SK-N-SH (cell line): ENCODE measurements around the gene SPA17. TPM values are rescaled to one million over a fixed set of nuclear protein-coding genes. Genes with fewer than 3 reads are reported as not detected.

Experiments
- CTCF ChIA-PET: fragments of 300-600, 350-600 bp; formaldehyde crosslinking; extraction: SDS; loops from one replicate; lab custom pipeline; 2021; lab: Yijun Ruan, JAX
- POLR2A ChIA-PET: fragments of 350-600 bp; sonication (Branson Sonifier 250); formaldehyde crosslinking; extraction: SDS; loops from one replicate; lab custom pipeline; 2020; ENCODE audit warnings: antibody characterized with exemption, inconsistent platforms; lab: Yijun Ruan, JAX
- DNase-seq: peaks from one replicate; pipeline ENCODE4 v3.0.0; 2012
- H2AFZ ChIP-seq: fragments of 200-600 bp; sonication (generic); 2 replicates; pipeline ENCODE4 v1.8.1; 2016; ENCODE audit warnings: antibody characterized with exemption, mild to moderate bottlenecking, low read depth
- H3F3A ChIP-seq: fragments of 200-600 bp; sonication (generic); replicated peaks from 2 replicates; pipeline ENCODE3; 2016; ENCODE audit warnings: antibody characterized with exemption, mild to moderate bottlenecking; ENCODE audit not compliant: insufficient read depth
- H3K27ac ChIP-seq, 2 experiments: fragments of 200-500 bp in 1 of 2; fragments of 200-600 bp in 1 of 2; sonication (Bioruptor generic) in 1 of 2; sonication (generic), shearing (Covaris generic) in 1 of 2; 2 replicates each; pipeline versions ENCODE4 v1.5.1 to v1.6.1; 2014 to 2016; ENCODE audit warnings: low read depth in 2 of 2, inconsistent platforms in 1 of 2, low read length in 1 of 2, mild to moderate bottlenecking in 1 of 2, mixed read lengths in 1 of 2
- H3K27me3 ChIP-seq: fragments of 200-600 bp; sonication (generic), shearing (Covaris generic); 2 replicates; pipeline ENCODE4 v1.6.1; 2016; ENCODE audit warnings: mixed run types; ENCODE audit not compliant: insufficient read depth
- H3K36me3 ChIP-seq, 2 experiments: fragments of 200-500 bp in 1 of 2; fragments of 200-600 bp in 1 of 2; sonication (Bioruptor generic) in 1 of 2; sonication (generic) in 1 of 2; replicated peaks in 1 of 2; 2 replicates each; pipeline versions ENCODE3 to v1.5.1; 2014 to 2016; ENCODE audit warnings: low read length in 1 of 2, mild to moderate bottlenecking in 1 of 2; ENCODE audit not compliant: insufficient read depth in 2 of 2, control insufficient read depth in 1 of 2
- H3K4me1 ChIP-seq, 2 experiments: fragments of 200-500 bp in 1 of 2; fragments of 200-600 bp in 1 of 2; sonication (Bioruptor generic) in 1 of 2; sonication (generic), shearing (Covaris generic) in 1 of 2; 2 replicates each; pipeline versions ENCODE4 v1.5.1 to v1.6.1; 2014 to 2016; ENCODE audit warnings: low read depth in 1 of 2, low read length in 1 of 2, mixed run types in 1 of 2; ENCODE audit not compliant: insufficient read depth in 2 of 2, control insufficient read depth in 1 of 2
- H3K4me2 ChIP-seq: fragments of 200-600 bp; sonication (generic), shearing (Covaris generic); 2 replicates; pipeline ENCODE4 v1.6.1; 2017; ENCODE audit warnings: mixed run types
- H3K4me3 ChIP-seq, 2 experiments: fragments of 200-500 bp in 1 of 2; fragments of 200-600 bp in 1 of 2; sonication (Bioruptor generic) in 1 of 2; sonication (generic), shearing (Covaris generic) in 1 of 2; 2 replicates each; pipeline versions ENCODE4 v1.5.1 to v1.8.1; 2014 to 2016; ENCODE audit warnings: low read depth in 2 of 2, inconsistent platforms in 1 of 2, low read length in 1 of 2, mild to moderate bottlenecking in 1 of 2, mixed read lengths in 1 of 2, moderate library complexity in 1 of 2
- H3K79me2 ChIP-seq: fragments of 200-600 bp; sonication (generic); 2 replicates; pipeline ENCODE4 v1.8.1; 2017; ENCODE audit warnings: mild to moderate bottlenecking; ENCODE audit not compliant: insufficient read depth
- H3K9ac ChIP-seq: fragments of 200-600 bp; sonication (generic); 2 replicates; pipeline ENCODE4 v1.6.1; 2017; ENCODE audit warnings: mixed run types
- H3K9me2 ChIP-seq: fragments of 200-600 bp; sonication (generic); 2 replicates; pipeline ENCODE4 v1.6.1; 2017; ENCODE audit warnings: mixed run types
- H3K9me3 ChIP-seq: fragments of 200-600 bp; sonication (generic); 2 replicates; pipeline ENCODE4 v1.6.1; 2017; ENCODE audit warnings: mixed run types, mild to moderate bottlenecking, moderate library complexity
- H4K20me1 ChIP-seq: fragments of 200-600 bp; sonication (generic); 2 replicates; pipeline ENCODE4 v1.6.1; 2017; ENCODE audit warnings: mild to moderate bottlenecking, mixed run types; ENCODE audit not compliant: insufficient read depth
- ELF1 ChIP-seq: IDR thresholded peaks from 2 replicates; pipeline ENCODE4 v1.4.0; 2012
- EP300 ChIP-seq, 2 experiments: IDR thresholded peaks; 2 replicates each; pipeline versions ENCODE4 v1.4.0 to v1.6.1; 2012; ENCODE audit warnings: borderline replicate concordance in 1 of 2, low read depth in 1 of 2, low read length in 1 of 2
- FOXJ3 ChIP-seq: sonication (generic); formaldehyde crosslinking; IDR thresholded peaks from 2 replicates; pipeline ENCODE4 v1.5.1; 2020; ENCODE audit warnings: mild to moderate bottlenecking, missing genetic modification reagents
- FOXM1 ChIP-seq: IDR thresholded peaks from 2 replicates; pipeline ENCODE4 v1.4.0; 2012; ENCODE audit warnings: low read depth, mild to moderate bottlenecking
- GABPA ChIP-seq: IDR thresholded peaks from 2 replicates; pipeline ENCODE4 v1.4.0; 2012; ENCODE audit warnings: low read depth, mild to moderate bottlenecking
- GATA2 ChIP-seq: sonication (generic); formaldehyde crosslinking; IDR thresholded peaks from 2 replicates; pipeline ENCODE4 v1.5.0; 2020; ENCODE audit warnings: mild to moderate bottlenecking, missing genetic modification reagents
- MXI1 ChIP-seq: IDR thresholded peaks from 2 replicates; pipeline ENCODE4 v1.6.1; 2012; ENCODE audit warnings: mild to moderate bottlenecking, low read depth, low read length, improper control_type of control experiment
- RAD21 ChIP-seq: IDR thresholded peaks from 2 replicates; pipeline ENCODE4 v1.6.1; 2012; ENCODE audit warnings: mild to moderate bottlenecking, low read length
- RCOR1 ChIP-seq: fragments of 150-350 bp; IDR thresholded peaks from 2 replicates; pipeline ENCODE4 v1.6.1; 2017; ENCODE audit warnings: antibody characterized with exemption, low read length
- TAF1 ChIP-seq: IDR thresholded peaks from 2 replicates; pipeline ENCODE4 v1.6.1; 2012; ENCODE audit warnings: low read depth, mild to moderate bottlenecking, low read length, moderate library complexity, borderline replicate concordance
- TCF12 ChIP-seq: IDR thresholded peaks from 2 replicates; pipeline ENCODE4 v1.4.0; 2012
- TEAD4 ChIP-seq: IDR thresholded peaks from 2 replicates; pipeline ENCODE4 v1.4.0; 2012; ENCODE audit warnings: mild to moderate bottlenecking, borderline replicate concordance; ENCODE audit not compliant: insufficient read depth
- YY1 ChIP-seq: IDR thresholded peaks from 2 replicates; pipeline ENCODE4 v1.4.0; 2012; ENCODE audit warnings: low read depth, mild to moderate bottlenecking
- WGBS: methylation state at CpG from one replicate; pipeline ENCODE4 v1.1.6; 2017; ENCODE audit warnings: low lambda C conversion rate; 5-methylcytosine and 5-hydroxymethylcytosine counted together
- polyA plus RNA-seq, 3 experiments: library from polyadenylated mRNA; depleted of rRNA; stranded (reverse); fragments of >200 nt; gene quantifications; 2 replicates each; pipeline ENCODE4 v1.2.3, GENCODE V29; 2012
- TF ChIP-seq, protein P1 (sequence below): fragments of 150-350 bp; IDR thresholded peaks from 2 replicates; pipeline ENCODE4 v1.6.1; 2017; ENCODE audit warnings: antibody characterized with exemption, low read length, low read depth, borderline replicate concordance
- TF ChIP-seq, protein P2 (sequence below): IDR thresholded peaks from 2 replicates; pipeline ENCODE4; 2012
- TF ChIP-seq, protein P3 (sequence below): IDR thresholded peaks from 2 replicates; pipeline ENCODE4 v1.6.1; 2012; ENCODE audit warnings: mild to moderate bottlenecking, low read depth, low read length, moderate library complexity
- TF ChIP-seq, protein P4 (sequence below): fragments of 200-600 bp; sonication (generic); IDR thresholded peaks from 2 replicates; pipeline ENCODE4 v1.6.1; 2017; ENCODE audit warnings: antibody characterized with exemption, mild to moderate bottlenecking, moderate library complexity
- TF ChIP-seq, protein P5 (sequence below): IDR thresholded peaks from 2 replicates; pipeline ENCODE4 v1.4.0; 2012; ENCODE audit warnings: low read depth
- TF ChIP-seq, protein P6 (sequence below): IDR thresholded peaks from 2 replicates; pipeline ENCODE4 v1.4.0; 2012; ENCODE audit warnings: low read depth, borderline replicate concordance

SPA17 gene
- polyA plus RNA-seq, 1 of the 3 experiments (the other 2 are of a cell fraction), result 7.7 TPM

DNA sequence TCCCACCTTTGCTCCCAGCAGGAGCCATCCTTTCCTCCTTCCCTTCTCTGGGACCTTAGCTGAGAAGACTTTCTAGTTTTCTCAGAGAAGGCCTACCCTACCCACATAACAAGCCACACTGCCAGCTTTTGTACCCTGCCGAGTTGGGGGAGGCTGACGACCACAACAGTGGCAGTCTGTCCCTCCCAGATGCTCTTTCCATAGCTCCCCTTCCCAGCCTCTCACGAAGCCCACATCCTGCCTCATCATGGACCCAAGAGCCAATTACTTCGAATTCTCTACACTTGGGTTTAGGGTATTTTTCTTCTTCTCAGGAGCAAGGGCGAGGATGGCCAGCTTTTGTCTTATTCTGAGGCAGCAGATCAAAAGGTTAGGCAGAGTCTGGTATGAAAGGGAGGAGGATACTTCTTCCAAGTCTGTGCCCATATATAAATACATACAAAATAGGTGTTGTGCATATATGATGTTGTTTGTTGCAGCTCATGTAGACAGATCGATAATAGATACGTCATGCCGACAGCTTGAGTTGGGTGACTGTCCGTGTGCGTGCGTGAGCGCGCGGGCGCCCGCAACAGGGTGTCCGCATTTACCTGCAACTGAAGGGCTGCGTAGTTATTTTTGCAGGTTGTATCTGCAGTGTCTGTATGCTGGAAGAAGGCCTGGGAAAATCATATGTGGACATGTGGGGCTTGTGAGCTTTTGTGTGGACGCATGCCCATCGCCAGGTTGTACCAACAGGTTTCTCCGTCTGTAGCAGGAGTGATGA is 65.2 kb downstream of the SPA17 start:
- Histone ChIP-seq H3K79me2 (no peaks in the 10 kb centered on the region), H3K4me1 (peaks cover 0 to 12% of the 10 kb centered on the region in 2 experiments; a peak in 2 of 4 replicates), H3K27me3 (no peaks in the 10 kb centered on the region), H3F3A (no peaks in the 10 kb centered on the region), H4K20me1 (no peaks in the 10 kb centered on the region), H3K9me2 (no peaks in the 10 kb centered on the region), H3K4me3 (peak overlapping the region in 1 of 2 experiments; percentile 55; a peak in 2 of 4 replicates), H3K9me3 (no peaks in the 10 kb centered on the region), H3K9ac (no peak overlapping the region), H3K36me3 (no peaks in the 10 kb centered on the region), H3K27ac (no peak overlapping the region), H3K4me2 (peak overlapping the region; percentile 93), H2AFZ (peak overlapping the region; percentile 88)
- no peak for DNase-seq
- ChIA-PET CTCF (interaction anchor here (0.6 to 3.2 kb wide), 16 partner anchors 10 to 663 kb away, joined by 3 to 17 read pairs (median 4); partner anchors contain the start of gene VSIG2), POLR2A (no interaction called here)
- 92% methylated on average over 19 of the region's 21 CpGs for WGBS
- no peak for TF ChIP-seq MXI1
- TF ChIP-seq, protein P1, sequence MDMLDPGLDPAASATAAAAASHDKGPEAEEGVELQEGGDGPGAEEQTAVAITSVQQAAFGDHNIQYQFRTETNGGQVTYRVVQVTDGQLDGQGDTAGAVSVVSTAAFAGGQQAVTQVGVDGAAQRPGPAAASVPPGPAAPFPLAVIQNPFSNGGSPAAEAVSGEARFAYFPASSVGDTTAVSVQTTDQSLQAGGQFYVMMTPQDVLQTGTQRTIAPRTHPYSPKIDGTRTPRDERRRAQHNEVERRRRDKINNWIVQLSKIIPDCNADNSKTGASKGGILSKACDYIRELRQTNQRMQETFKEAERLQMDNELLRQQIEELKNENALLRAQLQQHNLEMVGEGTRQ, result no peak
- no peak for TF ChIP-seq TEAD4
- no peak for TF ChIP-seq RAD21
- no peak for TF ChIP-seq RCOR1
- no peak for TF ChIP-seq ELF1
- no peak for TF ChIP-seq TAF1
- TF ChIP-seq, protein P2, sequence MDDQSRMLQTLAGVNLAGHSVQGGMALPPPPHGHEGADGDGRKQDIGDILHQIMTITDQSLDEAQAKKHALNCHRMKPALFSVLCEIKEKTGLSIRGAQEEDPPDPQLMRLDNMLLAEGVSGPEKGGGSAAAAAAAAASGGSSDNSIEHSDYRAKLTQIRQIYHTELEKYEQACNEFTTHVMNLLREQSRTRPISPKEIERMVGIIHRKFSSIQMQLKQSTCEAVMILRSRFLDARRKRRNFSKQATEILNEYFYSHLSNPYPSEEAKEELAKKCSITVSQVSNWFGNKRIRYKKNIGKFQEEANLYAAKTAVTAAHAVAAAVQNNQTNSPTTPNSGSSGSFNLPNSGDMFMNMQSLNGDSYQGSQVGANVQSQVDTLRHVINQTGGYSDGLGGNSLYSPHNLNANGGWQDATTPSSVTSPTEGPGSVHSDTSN, result no peak
- TF ChIP-seq, protein P3, sequence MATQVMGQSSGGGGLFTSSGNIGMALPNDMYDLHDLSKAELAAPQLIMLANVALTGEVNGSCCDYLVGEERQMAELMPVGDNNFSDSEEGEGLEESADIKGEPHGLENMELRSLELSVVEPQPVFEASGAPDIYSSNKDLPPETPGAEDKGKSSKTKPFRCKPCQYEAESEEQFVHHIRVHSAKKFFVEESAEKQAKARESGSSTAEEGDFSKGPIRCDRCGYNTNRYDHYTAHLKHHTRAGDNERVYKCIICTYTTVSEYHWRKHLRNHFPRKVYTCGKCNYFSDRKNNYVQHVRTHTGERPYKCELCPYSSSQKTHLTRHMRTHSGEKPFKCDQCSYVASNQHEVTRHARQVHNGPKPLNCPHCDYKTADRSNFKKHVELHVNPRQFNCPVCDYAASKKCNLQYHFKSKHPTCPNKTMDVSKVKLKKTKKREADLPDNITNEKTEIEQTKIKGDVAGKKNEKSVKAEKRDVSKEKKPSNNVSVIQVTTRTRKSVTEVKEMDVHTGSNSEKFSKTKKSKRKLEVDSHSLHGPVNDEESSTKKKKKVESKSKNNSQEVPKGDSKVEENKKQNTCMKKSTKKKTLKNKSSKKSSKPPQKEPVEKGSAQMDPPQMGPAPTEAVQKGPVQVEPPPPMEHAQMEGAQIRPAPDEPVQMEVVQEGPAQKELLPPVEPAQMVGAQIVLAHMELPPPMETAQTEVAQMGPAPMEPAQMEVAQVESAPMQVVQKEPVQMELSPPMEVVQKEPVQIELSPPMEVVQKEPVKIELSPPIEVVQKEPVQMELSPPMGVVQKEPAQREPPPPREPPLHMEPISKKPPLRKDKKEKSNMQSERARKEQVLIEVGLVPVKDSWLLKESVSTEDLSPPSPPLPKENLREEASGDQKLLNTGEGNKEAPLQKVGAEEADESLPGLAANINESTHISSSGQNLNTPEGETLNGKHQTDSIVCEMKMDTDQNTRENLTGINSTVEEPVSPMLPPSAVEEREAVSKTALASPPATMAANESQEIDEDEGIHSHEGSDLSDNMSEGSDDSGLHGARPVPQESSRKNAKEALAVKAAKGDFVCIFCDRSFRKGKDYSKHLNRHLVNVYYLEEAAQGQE, result no peak
- TF ChIP-seq EP300 (IDR thresholded peaks at IDR 0.05; ENCODE audit: borderline replicate concordance in 1 of 2, low read depth in 1 of 2, low read length in 1 of 2), result no peak
- TF ChIP-seq FOXJ3 (CRISPR knock-in tag), result no peak
- TF ChIP-seq, protein P4, sequence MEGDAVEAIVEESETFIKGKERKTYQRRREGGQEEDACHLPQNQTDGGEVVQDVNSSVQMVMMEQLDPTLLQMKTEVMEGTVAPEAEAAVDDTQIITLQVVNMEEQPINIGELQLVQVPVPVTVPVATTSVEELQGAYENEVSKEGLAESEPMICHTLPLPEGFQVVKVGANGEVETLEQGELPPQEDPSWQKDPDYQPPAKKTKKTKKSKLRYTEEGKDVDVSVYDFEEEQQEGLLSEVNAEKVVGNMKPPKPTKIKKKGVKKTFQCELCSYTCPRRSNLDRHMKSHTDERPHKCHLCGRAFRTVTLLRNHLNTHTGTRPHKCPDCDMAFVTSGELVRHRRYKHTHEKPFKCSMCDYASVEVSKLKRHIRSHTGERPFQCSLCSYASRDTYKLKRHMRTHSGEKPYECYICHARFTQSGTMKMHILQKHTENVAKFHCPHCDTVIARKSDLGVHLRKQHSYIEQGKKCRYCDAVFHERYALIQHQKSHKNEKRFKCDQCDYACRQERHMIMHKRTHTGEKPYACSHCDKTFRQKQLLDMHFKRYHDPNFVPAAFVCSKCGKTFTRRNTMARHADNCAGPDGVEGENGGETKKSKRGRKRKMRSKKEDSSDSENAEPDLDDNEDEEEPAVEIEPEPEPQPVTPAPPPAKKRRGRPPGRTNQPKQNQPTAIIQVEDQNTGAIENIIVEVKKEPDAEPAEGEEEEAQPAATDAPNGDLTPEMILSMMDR, result no peak
- TF ChIP-seq YY1, result no peak
- no peak for TF ChIP-seq FOXM1
- TF ChIP-seq GATA2 (CRISPR knock-in tag), result no peak
- TF ChIP-seq, protein P5, sequence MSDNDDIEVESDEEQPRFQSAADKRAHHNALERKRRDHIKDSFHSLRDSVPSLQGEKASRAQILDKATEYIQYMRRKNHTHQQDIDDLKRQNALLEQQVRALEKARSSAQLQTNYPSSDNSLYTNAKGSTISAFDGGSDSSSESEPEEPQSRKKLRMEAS, result no peak
- no peak for TF ChIP-seq GABPA
- TF ChIP-seq TCF12, result no peak
- TF ChIP-seq, protein P6, sequence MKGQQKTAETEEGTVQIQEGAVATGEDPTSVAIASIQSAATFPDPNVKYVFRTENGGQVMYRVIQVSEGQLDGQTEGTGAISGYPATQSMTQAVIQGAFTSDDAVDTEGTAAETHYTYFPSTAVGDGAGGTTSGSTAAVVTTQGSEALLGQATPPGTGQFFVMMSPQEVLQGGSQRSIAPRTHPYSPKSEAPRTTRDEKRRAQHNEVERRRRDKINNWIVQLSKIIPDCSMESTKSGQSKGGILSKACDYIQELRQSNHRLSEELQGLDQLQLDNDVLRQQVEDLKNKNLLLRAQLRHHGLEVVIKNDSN, result no peak
